Activated CD8-positive, alpha-beta T cell treated with anti-CD3 and anti-CD28 coated beads for 36 hours (primary cell): ENCODE data around the gene FOXJ2. TPM values are rescaled to one million over a fixed set of nuclear protein-coding genes. Genes with fewer than 3 reads are reported as not detected.
"Not testable (repeated sequence)": the region's sequence is repeated elsewhere in the genome, so short reads cannot be mapped to it uniquely, and the experiment has no call there.

Source experiments
- ATAC-seq: fragments of 200-7000 bp; cut with Tn5 transposase; one replicate; pipeline ENCODE4 v1.10.0; 2021; ENCODE audit warnings: mild to moderate bottlenecking, moderate library complexity
- CTCF ChIA-PET: fragments of 350-600 bp; sonication (Branson Sonifier 250); formaldehyde crosslinking; loops from one replicate; lab custom pipeline; 2021; ENCODE audit warnings: antibody characterized with exemption; lab: Charles Lee
- POLR2A ChIA-PET: fragments of 350-600 bp; sonication (Branson Sonifier 250); formaldehyde crosslinking; loops from one replicate; lab custom pipeline; 2021; ENCODE audit warnings: antibody characterized with exemption; lab: Charles Lee
- DNase-seq: peaks from one replicate; pipeline ENCODE4 v3.0.0-alpha.2; 2020
- H3K27ac Mint-ChIP-seq: one replicate; pipeline ENCODE4 v1.8.0; 2021; ENCODE audit warnings: mild to moderate bottlenecking, mixed read lengths
- H3K27me3 Mint-ChIP-seq: one replicate; pipeline ENCODE4 v1.8.0; 2021; ENCODE audit warnings: mixed read lengths
- H3K36me3 Mint-ChIP-seq: one replicate; pipeline ENCODE4 v1.8.0; 2021; ENCODE audit warnings: low read depth, mixed read lengths
- H3K4me1 Mint-ChIP-seq: one replicate; pipeline ENCODE4 v1.8.0; 2021; ENCODE audit warnings: low read depth, mixed read lengths
- H3K4me3 Mint-ChIP-seq: one replicate; pipeline ENCODE4 v1.8.0; 2021; ENCODE audit warnings: mild to moderate bottlenecking, moderate library complexity, mixed read lengths
- H3K9me3 Mint-ChIP-seq: one replicate; pipeline ENCODE4 v1.8.0; 2021; ENCODE audit warnings: mixed read lengths
- CTCF ChIP-seq: fragments of 200-600 bp; IDR thresholded peaks from one replicate; pipeline ENCODE4 v1.8.0; 2022; ENCODE audit warnings: antibody characterized with exemption, mild to moderate bottlenecking
- intact Hi-C: fragments of 100-400 bp; cut with micrococcal nuclease; formaldehyde crosslinking; loops from one replicate; pipeline ENCODE4 v1.10.0; 2022
- total RNA-seq, 2 experiments: library from RNA; stranded (reverse); gene quantifications; one replicate each; pipeline ENCODE4 v1.2.3, GENCODE V29; 2021

FOXJ2 gene
- total RNA-seq: 10 to 100 TPM; 11.1 to 12.8 TPM

- Mint-ChIP-seq H3K27me3 (no peaks in the 10 kb centered on the region), H3K4me3 (peak within 1 kb of the TSS; percentile 87), H3K36me3 (peaks cover 8% of the 10 kb centered on the region), H3K27ac (peak within 1 kb of the TSS; percentile 83), H3K9me3 (no peaks in the 10 kb centered on the region), H3K4me1 (peaks cover 48% of the 10 kb centered on the region)
- DNase-seq (peak; percentile 73), ATAC-seq (peak; percentile 90)
- ChIA-PET POLR2A (interaction anchor here (0.6 to 1.7 kb wide), 11 partner anchors 8 to 114 kb away, joined by 3 to 5 read pairs (median 3); partner anchors contain the start of genes C3AR1 and NECAP1), CTCF (interaction anchor here (1.4 to 3.8 kb wide), 3 partner anchors 13 to 76 kb away, joined by 4 to 25 read pairs (median 21); no protein-coding TSS in a partner anchor)
- intact Hi-C loops: no loop called here
- TF ChIP-seq CTCF: no peak
These were observed at the start of gene FOXJ2 for GRCh38 chr12:8032242-8033152. Gene FOXJ2, plus strand, starts transcription at chr12:8032716. Its CDS starts 7,117 bp downstream, at chr12:8039833.

GRCh38 chr12:7983019-7983418, 49.5 kb upstream of the FOXJ2 start:
- H3K4me3 Mint-ChIP-seq, H3K36me3 Mint-ChIP-seq, POLR2A ChIA-PET, CTCF ChIA-PET, H3K27ac Mint-ChIP-seq, H3K9me3 Mint-ChIP-seq, H3K27me3 Mint-ChIP-seq, ATAC-seq, intact Hi-C loops, H3K4me1 Mint-ChIP-seq, DNase-seq: not testable (repeated sequence)

DNA sequence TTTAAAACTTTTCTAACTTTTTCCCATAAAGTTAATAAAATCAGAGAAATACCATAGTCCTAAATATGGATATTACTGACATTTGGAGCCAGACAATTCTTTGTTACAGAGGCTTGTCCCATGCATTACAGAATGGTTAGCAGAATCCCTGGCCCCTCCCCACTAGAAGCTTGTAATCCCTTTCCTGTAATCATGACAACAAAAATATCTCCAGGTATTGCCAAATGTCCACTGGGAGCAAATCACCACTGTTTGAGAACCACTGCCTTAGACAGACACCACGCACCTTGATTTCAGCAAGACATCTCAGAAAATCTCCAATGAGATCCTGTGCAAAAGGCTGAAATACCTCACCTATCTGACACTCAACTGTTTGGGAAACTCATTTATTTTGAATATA, 49.1 kb upstream of the FOXJ2 start:
- H3K36me3 Mint-ChIP-seq, H3K4me3 Mint-ChIP-seq, ATAC-seq, H3K4me1 Mint-ChIP-seq, intact Hi-C loops, H3K27ac Mint-ChIP-seq, POLR2A ChIA-PET, DNase-seq, H3K9me3 Mint-ChIP-seq, H3K27me3 Mint-ChIP-seq: not testable (repeated sequence)
- CTCF ChIA-PET: interaction anchor here (1.1 to 1.3 kb wide), 2 partner anchors 11 to 23 kb away, joined by 3 to 4 read pairs; no protein-coding TSS in a partner anchor

DNA sequence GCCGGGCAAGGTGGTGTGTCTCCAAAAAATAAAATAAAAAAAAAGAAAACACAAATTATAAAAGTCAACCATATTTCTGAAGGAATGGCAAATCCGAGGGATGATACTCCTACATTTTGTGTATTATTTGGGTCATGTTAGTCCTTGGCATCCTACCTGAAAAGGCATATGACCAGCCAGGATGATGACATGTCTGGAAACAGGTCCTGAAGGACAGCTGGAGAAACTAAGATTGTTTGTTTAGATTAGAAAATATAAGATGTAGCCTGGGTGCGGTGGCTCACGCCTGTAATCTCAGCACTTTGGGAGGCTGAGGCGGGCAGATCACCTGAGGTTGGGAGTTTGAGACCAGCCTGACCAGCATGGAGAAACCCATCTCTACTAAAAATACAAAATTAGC, 47.6 kb upstream of the FOXJ2 start:
- H3K4me3 Mint-ChIP-seq: no peak overlapping the region
- ATAC-seq (no peak), DNase-seq (no peak)
- H3K27ac Mint-ChIP-seq: no peak overlapping the region
- CTCF ChIA-PET: interaction anchor here (1.1 to 1.3 kb wide), 2 partner anchors 52 to 94 kb away, joined by 3 to 4 read pairs; no protein-coding TSS in a partner anchor
- intact Hi-C loops: no loop called here
- POLR2A ChIA-PET: interaction anchor here (1.7 kb wide), 1 partner anchor 50 kb away, joined by 9 read pairs; the partner anchor contains the start of gene SLC2A3
- no peak for TF ChIP-seq CTCF
- H3K4me1 Mint-ChIP-seq: peaks cover 10% of the 10 kb centered on the region
- no peaks in the 10 kb centered on the region for H3K9me3 Mint-ChIP-seq
- no peaks in the 10 kb centered on the region for H3K27me3 Mint-ChIP-seq
- no peaks in the 10 kb centered on the region for H3K36me3 Mint-ChIP-seq

DNA sequence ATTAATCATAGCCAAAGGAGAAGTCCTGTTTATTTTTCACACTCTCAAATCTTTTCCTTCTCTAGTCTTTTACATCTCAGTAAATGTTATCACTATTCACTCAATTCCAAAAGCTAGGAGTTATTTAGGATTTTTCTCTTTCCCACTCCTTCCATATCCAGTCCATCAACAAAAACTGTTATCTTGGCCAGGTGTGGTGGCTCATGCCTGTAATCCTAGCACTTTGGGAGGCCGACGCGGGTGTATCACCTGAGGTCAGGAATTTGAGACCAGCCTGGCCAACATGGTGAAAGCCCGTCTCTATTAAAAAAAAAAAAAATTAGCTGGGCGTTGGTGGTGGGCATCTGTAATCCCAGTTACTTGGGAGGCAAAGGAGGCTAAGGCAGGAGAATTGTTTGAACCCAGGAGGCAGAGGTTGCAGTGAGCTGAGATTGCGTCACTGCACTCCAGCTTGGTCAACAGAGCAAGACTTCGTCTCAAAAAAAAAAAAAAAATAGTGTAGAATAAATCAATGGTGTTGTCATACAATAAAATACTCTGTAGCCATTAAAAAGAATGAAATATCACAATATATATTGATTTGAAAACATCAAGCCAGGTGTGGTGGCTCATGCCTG, 46.6 kb upstream of the FOXJ2 start:
- H3K27me3 Mint-ChIP-seq: no peaks in the 10 kb centered on the region
- H3K36me3 Mint-ChIP-seq: no peaks in the 10 kb centered on the region
- H3K4me1 Mint-ChIP-seq: peaks cover 19% of the 10 kb centered on the region
- POLR2A ChIA-PET: interaction anchor here (1.7 kb wide), 1 partner anchor 51 kb away, joined by 9 read pairs; the partner anchor contains the start of gene SLC2A3
- intact Hi-C loops: no loop called here
- no peak for DNase-seq
- TF ChIP-seq CTCF: no peak
- H3K27ac Mint-ChIP-seq: no peak overlapping the region
- CTCF ChIA-PET: interaction anchor here (1.3 to 1.5 kb wide), 2 partner anchors 25 to 93 kb away, joined by 4 to 5 read pairs; no protein-coding TSS in a partner anchor
- no peaks in the 10 kb centered on the region for H3K9me3 Mint-ChIP-seq
- no peak for ATAC-seq
- no peak overlapping the region for H3K4me3 Mint-ChIP-seq
